Measurements from ENCODE around the gene ZC3HAV1. TPM values are rescaled to one million over a fixed set of nuclear protein-coding genes. Genes with fewer than 3 reads are reported as not detected.

Gene ZC3HAV1
- total and polyA plus RNA-seq, 9 of the 15 experiments (the other 6 are each of a cell fraction or from before 2014, with no cell fraction given) = 11.9 to 40.5 (median 23.9) TPM

DNA sequence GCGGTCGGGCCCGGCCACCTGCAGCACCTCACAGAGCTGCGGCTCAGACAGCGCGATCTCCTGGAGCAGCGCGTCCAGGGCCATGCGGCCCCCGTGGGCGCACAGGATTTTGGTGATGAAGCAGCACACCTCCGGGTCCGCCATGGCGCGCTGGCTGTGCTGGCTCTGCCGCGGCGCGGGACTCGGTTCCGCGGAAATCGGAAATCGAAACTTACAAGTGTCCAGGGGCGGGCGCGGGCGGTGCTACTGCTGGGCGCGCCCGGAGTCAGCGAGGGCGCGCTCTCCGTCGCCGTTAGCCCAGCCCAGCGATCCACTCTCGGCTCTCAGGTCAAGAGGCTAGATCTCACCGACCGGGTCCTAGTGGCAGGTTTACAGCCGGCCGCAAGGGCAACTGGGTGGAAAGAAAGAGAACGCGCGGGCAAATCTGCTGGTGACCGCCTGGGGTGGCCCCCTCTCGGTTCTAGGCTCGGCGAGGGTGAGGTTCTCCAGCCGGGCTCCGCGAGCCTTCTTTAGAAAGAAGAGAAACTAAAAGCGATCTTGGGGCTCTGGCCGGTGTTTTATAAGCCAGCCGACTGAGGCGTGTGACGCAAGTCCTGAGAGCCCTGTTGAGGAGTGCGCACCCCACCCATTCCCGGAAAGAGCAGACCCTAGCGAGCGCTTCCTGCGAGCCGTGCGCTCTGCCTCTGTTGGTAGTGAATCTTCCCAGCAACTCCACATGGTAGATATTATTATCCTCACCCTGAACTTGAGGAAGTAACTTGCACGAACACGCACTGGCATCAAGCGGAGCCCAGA is at the start of gene ZC3HAV1 (continued):
- TF ChIP-seq, protein P1, sequence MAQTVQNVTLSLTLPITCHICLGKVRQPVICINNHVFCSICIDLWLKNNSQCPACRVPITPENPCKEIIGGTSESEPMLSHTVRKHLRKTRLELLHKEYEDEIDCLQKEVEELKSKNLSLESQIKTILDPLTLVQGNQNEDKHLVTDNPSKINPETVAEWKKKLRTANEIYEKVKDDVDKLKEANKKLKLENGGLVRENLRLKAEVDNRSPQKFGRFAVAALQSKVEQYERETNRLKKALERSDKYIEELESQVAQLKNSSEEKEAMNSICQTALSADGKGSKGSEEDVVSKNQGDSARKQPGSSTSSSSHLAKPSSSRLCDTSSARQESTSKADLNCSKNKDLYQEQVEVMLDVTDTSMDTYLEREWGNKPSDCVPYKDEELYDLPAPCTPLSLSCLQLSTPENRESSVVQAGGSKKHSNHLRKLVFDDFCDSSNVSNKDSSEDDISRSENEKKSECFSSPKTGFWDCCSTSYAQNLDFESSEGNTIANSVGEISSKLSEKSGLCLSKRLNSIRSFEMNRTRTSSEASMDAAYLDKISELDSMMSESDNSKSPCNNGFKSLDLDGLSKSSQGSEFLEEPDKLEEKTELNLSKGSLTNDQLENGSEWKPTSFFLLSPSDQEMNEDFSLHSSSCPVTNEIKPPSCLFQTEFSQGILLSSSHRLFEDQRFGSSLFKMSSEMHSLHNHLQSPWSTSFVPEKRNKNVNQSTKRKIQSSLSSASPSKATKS (CRISPR knock-in tag; IDR thresholded peaks at IDR 0.05) = no peak
- TF ChIP-seq, protein P2, sequence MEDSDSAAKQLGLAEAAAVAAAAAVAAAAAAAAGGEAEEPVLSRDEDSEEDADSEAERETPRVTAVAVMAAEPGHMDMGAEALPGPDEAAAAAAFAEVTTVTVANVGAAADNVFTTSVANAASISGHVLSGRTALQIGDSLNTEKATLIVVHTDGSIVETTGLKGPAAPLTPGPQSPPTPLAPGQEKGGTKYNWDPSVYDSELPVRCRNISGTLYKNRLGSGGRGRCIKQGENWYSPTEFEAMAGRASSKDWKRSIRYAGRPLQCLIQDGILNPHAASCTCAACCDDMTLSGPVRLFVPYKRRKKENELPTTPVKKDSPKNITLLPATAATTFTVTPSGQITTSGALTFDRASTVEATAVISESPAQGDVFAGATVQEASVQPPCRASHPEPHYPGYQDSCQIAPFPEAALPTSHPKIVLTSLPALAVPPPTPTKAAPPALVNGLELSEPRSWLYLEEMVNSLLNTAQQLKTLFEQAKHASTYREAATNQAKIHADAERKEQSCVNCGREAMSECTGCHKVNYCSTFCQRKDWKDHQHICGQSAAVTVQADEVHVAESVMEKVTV (CRISPR knock-in tag; IDR thresholded peaks at IDR 0.05) = peak; percentile 52; the same call in 1 of the 2 replicates
- TF ChIP-seq ZNF3 (CRISPR knock-in tag; IDR thresholded peaks at IDR 0.05) (no peak), HIVEP1 (CRISPR knock-in tag; IDR thresholded peaks at IDR 0.05) (peak; percentile 80), ZFP1 (CRISPR knock-in tag; IDR thresholded peaks at IDR 0.05) (peak; percentile 64; the same call in 1 of the 2 replicates), SRSF1 (IDR thresholded peaks at IDR 0.05; ENCODE audit: low read depth, low read length) (peak; percentile 78; the same call in 1 of the 2 replicates), TEAD1 (CRISPR knock-in tag; IDR thresholded peaks at IDR 0.05) (peak; percentile 60 to 92; a peak in 3 of 4 replicates), ZBED1 (IDR thresholded peaks at IDR 0.05) (0 out of 2 replicates have a peak, but pooled peaks have one; percentile 59), SRSF7 (optimal IDR thresholded peaks at IDR 0.05; ENCODE audit: low read depth, low read length) (no peak), FOSL1 (tag; conservative IDR thresholded peaks at IDR 0.05) (peak; percentile 73), HLTF (IDR thresholded peaks at IDR 0.05) (peak; percentile 57; the same call in 1 of the 2 replicates), PRMT5 (CRISPR knock-in tag; IDR thresholded peaks at IDR 0.05) (no peak)
- TF ChIP-seq, protein P3, sequence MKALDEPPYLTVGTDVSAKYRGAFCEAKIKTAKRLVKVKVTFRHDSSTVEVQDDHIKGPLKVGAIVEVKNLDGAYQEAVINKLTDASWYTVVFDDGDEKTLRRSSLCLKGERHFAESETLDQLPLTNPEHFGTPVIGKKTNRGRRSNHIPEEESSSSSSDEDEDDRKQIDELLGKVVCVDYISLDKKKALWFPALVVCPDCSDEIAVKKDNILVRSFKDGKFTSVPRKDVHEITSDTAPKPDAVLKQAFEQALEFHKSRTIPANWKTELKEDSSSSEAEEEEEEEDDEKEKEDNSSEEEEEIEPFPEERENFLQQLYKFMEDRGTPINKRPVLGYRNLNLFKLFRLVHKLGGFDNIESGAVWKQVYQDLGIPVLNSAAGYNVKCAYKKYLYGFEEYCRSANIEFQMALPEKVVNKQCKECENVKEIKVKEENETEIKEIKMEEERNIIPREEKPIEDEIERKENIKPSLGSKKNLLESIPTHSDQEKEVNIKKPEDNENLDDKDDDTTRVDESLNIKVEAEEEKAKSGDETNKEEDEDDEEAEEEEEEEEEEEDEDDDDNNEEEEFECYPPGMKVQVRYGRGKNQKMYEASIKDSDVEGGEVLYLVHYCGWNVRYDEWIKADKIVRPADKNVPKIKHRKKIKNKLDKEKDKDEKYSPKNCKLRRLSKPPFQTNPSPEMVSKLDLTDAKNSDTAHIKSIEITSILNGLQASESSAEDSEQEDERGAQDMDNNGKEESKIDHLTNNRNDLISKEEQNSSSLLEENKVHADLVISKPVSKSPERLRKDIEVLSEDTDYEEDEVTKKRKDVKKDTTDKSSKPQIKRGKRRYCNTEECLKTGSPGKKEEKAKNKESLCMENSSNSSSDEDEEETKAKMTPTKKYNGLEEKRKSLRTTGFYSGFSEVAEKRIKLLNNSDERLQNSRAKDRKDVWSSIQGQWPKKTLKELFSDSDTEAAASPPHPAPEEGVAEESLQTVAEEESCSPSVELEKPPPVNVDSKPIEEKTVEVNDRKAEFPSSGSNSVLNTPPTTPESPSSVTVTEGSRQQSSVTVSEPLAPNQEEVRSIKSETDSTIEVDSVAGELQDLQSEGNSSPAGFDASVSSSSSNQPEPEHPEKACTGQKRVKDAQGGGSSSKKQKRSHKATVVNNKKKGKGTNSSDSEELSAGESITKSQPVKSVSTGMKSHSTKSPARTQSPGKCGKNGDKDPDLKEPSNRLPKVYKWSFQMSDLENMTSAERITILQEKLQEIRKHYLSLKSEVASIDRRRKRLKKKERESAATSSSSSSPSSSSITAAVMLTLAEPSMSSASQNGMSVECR (CRISPR knock-in tag; IDR thresholded peaks at IDR 0.05) = peak; percentile 97
- TF ChIP-seq, protein P4, sequence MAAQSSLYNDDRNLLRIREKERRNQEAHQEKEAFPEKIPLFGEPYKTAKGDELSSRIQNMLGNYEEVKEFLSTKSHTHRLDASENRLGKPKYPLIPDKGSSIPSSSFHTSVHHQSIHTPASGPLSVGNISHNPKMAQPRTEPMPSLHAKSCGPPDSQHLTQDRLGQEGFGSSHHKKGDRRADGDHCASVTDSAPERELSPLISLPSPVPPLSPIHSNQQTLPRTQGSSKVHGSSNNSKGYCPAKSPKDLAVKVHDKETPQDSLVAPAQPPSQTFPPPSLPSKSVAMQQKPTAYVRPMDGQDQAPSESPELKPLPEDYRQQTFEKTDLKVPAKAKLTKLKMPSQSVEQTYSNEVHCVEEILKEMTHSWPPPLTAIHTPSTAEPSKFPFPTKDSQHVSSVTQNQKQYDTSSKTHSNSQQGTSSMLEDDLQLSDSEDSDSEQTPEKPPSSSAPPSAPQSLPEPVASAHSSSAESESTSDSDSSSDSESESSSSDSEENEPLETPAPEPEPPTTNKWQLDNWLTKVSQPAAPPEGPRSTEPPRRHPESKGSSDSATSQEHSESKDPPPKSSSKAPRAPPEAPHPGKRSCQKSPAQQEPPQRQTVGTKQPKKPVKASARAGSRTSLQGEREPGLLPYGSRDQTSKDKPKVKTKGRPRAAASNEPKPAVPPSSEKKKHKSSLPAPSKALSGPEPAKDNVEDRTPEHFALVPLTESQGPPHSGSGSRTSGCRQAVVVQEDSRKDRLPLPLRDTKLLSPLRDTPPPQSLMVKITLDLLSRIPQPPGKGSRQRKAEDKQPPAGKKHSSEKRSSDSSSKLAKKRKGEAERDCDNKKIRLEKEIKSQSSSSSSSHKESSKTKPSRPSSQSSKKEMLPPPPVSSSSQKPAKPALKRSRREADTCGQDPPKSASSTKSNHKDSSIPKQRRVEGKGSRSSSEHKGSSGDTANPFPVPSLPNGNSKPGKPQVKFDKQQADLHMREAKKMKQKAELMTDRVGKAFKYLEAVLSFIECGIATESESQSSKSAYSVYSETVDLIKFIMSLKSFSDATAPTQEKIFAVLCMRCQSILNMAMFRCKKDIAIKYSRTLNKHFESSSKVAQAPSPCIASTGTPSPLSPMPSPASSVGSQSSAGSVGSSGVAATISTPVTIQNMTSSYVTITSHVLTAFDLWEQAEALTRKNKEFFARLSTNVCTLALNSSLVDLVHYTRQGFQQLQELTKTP (IDR thresholded peaks at IDR 0.05; ENCODE audit: low read depth in 1 of 2, partially characterized antibody in 2 of 2) = peak in 1 of 2 experiments; percentile 59

All from K562 (cell line).